CD14-positive monocyte (primary cell): ENCODE data around the gene SPINK1. TPM values are rescaled to one million over a fixed set of nuclear protein-coding genes. Genes with fewer than 3 reads are reported as not detected.

Source experiments
- DNase-seq, 3 donors: peaks; one replicate each; pipeline ENCODE4 v3.0.0-alpha.2; 2011 to 2022
- H2AFZ ChIP-seq: 2 replicates; pipeline ENCODE4 v1.6.0; 2012; ENCODE audit warnings: mild to moderate bottlenecking, low read depth, low read length, inconsistent platforms; ENCODE audit not compliant: insufficient read depth, poor library complexity, severe bottlenecking
- H3K27ac ChIP-seq, 2 donors: 1 replicate in 1 of 2; 2 replicates in 1 of 2; pipeline ENCODE4 v1.5.1; 2012 to 2013; ENCODE audit warnings: low read length in 2 of 2, control low read depth in 1 of 2, inconsistent platforms in 1 of 2, low read depth in 1 of 2, mild to moderate bottlenecking in 1 of 2
- H3K27me3 ChIP-seq, 2 donors: one replicate each; pipeline versions ENCODE4 v1.6.0 to v1.6.1; 2011 to 2013; ENCODE audit warnings: low read length in 2 of 2; ENCODE audit not compliant: control insufficient read depth in 2 of 2, insufficient read depth in 2 of 2
- H3K36me3 ChIP-seq, 2 donors: replicated peaks in 1 of 2; 1 replicate in 1 of 2; 2 replicates in 1 of 2; pipeline versions ENCODE4 v1.5.1 to v1.6.1; 2012 to 2013; ENCODE audit warnings: low read length in 2 of 2, control low read depth in 1 of 2, inconsistent platforms in 1 of 2, mild to moderate bottlenecking in 1 of 2; ENCODE audit not compliant: insufficient read depth in 2 of 2, control insufficient read depth in 1 of 2
- H3K4me1 ChIP-seq, 2 donors: 1 replicate in 1 of 2; 2 replicates in 1 of 2; pipeline versions ENCODE4 v1.5.1 to v1.6.1; 2012 to 2013; ENCODE audit warnings: low read length in 2 of 2, control low read depth in 1 of 2, inconsistent platforms in 1 of 2, mild to moderate bottlenecking in 1 of 2, moderate library complexity in 1 of 2; ENCODE audit not compliant: insufficient read depth in 2 of 2, control insufficient read depth in 1 of 2
- H3K4me2 ChIP-seq: replicated peaks from 2 replicates; pipeline ENCODE3; 2012; ENCODE audit warnings: low read length, moderate library complexity, mild to moderate bottlenecking; ENCODE audit not compliant: poor library complexity, severe bottlenecking; ENCODE audit errors: extremely low read depth
- H3K4me3 ChIP-seq, 3 experiments: fragments of 200-600 bp in 1 of 3; sonication (generic) in 1 of 3; replicated peaks in 1 of 3; 1 replicate in 2 of 3; 2 replicates in 1 of 3; pipeline ENCODE4 v1.5.1; 2011 to 2013; ENCODE audit warnings: low read length in 3 of 3, mild to moderate bottlenecking in 3 of 3, control low read depth in 2 of 3, low read depth in 2 of 3, inconsistent platforms in 1 of 3, moderate library complexity in 1 of 3
- H3K79me2 ChIP-seq: 2 replicates; pipeline ENCODE4 v1.6.0; 2012; ENCODE audit warnings: mild to moderate bottlenecking, control low read depth, inconsistent platforms, low read length, moderate library complexity; ENCODE audit not compliant: insufficient read depth
- H3K9ac ChIP-seq: 2 replicates; pipeline ENCODE4 v1.6.0; 2017; ENCODE audit warnings: low read length, mild to moderate bottlenecking; ENCODE audit not compliant: insufficient read depth, poor library complexity, severe bottlenecking
- H3K9me3 ChIP-seq, 2 donors: replicated peaks in 1 of 2; 1 replicate in 1 of 2; 2 replicates in 1 of 2; pipeline versions ENCODE4 v1.5.1 to v1.6.1; 2012 to 2013; ENCODE audit warnings: low read length in 2 of 2, control low read depth in 1 of 2; ENCODE audit not compliant: control insufficient read depth in 1 of 2, insufficient read depth in 1 of 2
- H4K20me1 ChIP-seq: 2 replicates; pipeline ENCODE4 v1.6.0; 2012; ENCODE audit warnings: mild to moderate bottlenecking, low read length, control low read depth, moderate library complexity; ENCODE audit not compliant: insufficient read depth
- H3K27ac Mint-ChIP-seq, 7 donors: one replicate each; pipeline ENCODE4 v1.8.0; 2020; ENCODE audit warnings: mild to moderate bottlenecking in 7 of 7, mixed read lengths in 7 of 7, moderate library complexity in 6 of 7, inconsistent platforms in 2 of 7
- H3K27me3 Mint-ChIP-seq, 3 donors: one replicate each; pipeline ENCODE4 v1.8.0; 2021 to 2022; ENCODE audit warnings: low read depth in 3 of 3, mild to moderate bottlenecking in 3 of 3, mixed read lengths in 3 of 3, moderate library complexity in 3 of 3, inconsistent platforms in 1 of 3
- H3K36me3 Mint-ChIP-seq, 2 donors: one replicate each; pipeline ENCODE4 v1.8.0; 2020; ENCODE audit warnings: mixed read lengths in 2 of 2, inconsistent platforms in 1 of 2, mild to moderate bottlenecking in 1 of 2
- H3K4me1 Mint-ChIP-seq: one replicate; pipeline ENCODE4 v1.8.0; 2020; ENCODE audit warnings: mild to moderate bottlenecking, mixed read lengths
- H3K4me3 Mint-ChIP-seq, 2 donors: one replicate each; pipeline ENCODE4 v1.8.0; 2020; ENCODE audit warnings: mild to moderate bottlenecking in 2 of 2, mixed read lengths in 2 of 2, moderate library complexity in 1 of 2
- H3K9me3 Mint-ChIP-seq, 7 donors: one replicate each; pipeline ENCODE4 v1.8.0; 2020 to 2022; ENCODE audit warnings: mixed read lengths in 7 of 7, mild to moderate bottlenecking in 6 of 7, moderate library complexity in 6 of 7, inconsistent platforms in 2 of 7
- CTCF ChIP-seq: fragments of 200-600 bp; IDR thresholded peaks from one replicate; pipeline ENCODE4 v1.8.0; 2022; ENCODE audit warnings: antibody characterized with exemption, mild to moderate bottlenecking
- WGBS: methylation state at CpG from one replicate; pipeline ENCODE4 v1.1.5; 2013; ENCODE audit warnings: missing lambda C conversion rate; ENCODE audit not compliant: insufficient coverage; 5-methylcytosine and 5-hydroxymethylcytosine counted together
- intact Hi-C, 2 donors: fragments of 100-400 bp; cut with micrococcal nuclease; formaldehyde crosslinking; loops; one replicate each; pipeline versions ENCODE4 v1.15.0 to v1.15.1; 2023
- polyA plus RNA-seq, 3 donors: library from polyadenylated mRNA; depleted of rRNA in 1 of 3; unstranded in 2 of 3; stranded (reverse) in 1 of 3; fragments of 300-500 nt in 2 of 3; fragments of >200 nt in 1 of 3; fragmentation: Illumina TruSeq in 2 of 3; gene quantifications; 1 replicate in 2 of 3; 2 replicates in 1 of 3; pipeline ENCODE4 v1.2.3, GENCODE V29; 2012 to 2021

The SPINK1 gene
- polyA plus RNA-seq, 3 donors: not detected

DNA sequence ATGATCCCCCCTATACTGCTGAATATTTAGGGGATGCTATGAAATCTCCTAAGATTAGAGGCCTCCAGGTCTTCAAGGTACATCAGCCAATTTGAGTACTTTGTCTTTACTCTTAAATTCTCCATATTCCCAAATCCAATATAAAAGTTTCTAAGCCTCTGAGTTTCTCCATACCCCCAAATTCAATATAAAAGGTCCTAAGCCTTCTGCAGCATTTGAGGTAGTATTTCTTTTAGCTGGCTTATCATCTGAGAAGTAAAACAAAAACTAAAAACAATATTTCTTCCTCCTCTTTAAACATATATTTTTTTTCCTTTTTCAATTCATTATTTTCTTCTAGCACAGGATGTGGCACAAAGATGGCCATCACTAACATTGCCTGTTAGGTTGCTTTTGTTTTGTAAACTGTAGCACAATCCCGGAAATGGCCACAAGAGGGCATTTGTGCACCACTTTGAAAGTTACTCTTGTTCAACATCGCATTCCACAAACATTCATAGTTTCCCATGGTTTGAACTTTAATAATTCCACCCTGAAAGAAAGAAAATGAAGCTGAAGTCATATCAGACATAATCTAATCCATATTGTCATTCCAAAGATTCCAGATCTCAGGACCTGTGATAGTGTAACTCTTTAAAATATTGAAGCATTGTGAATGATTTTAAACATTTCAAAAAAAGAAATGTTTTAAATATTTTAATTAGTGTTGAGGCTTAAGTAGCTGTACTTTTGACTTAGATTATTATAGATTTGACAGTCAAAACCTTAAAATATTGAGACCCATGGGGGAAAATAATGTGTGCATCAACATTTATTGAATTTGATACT is 26.0 kb upstream of the SPINK1 start:
- H3K27ac Mint-ChIP-seq: no peak overlapping the region
- H3K4me1 ChIP-seq: peaks cover 0 to 5% of the 10 kb centered on the region in 2 donors
- no peaks in the 10 kb centered on the region for H3K27me3 ChIP-seq
- H3K9ac ChIP-seq: no peak overlapping the region
- H3K36me3 ChIP-seq: no peaks in the 10 kb centered on the region
- H3K27me3 Mint-ChIP-seq: no peaks in the 10 kb centered on the region
- DNase-seq: peak; percentile 32 to 50 (median 37)
- intact Hi-C loops: loop anchor here in 1 of 2 donors (10.0 kb wide), 1 partner anchor 77 kb away; no protein-coding TSS in a partner anchor
- no peaks in the 10 kb centered on the region for H3K9me3 Mint-ChIP-seq
- WGBS: 0% methylated on average over 2 of the region's 2 CpGs
- peak; percentile 90 for TF ChIP-seq CTCF
- no peaks in the 10 kb centered on the region for H3K79me2 ChIP-seq
- H3K4me3 Mint-ChIP-seq: no peak overlapping the region
- no peaks in the 10 kb centered on the region for H3K9me3 ChIP-seq
- H3K27ac ChIP-seq: no peak overlapping the region
- H3K36me3 Mint-ChIP-seq: no peaks in the 10 kb centered on the region
- no peak overlapping the region for H3K4me3 ChIP-seq
- H2AFZ ChIP-seq: no peak overlapping the region
- peaks cover 21% of the 10 kb centered on the region for H3K4me1 Mint-ChIP-seq
- H4K20me1 ChIP-seq: no peaks in the 10 kb centered on the region
- no peak overlapping the region for H3K4me2 ChIP-seq

DNA sequence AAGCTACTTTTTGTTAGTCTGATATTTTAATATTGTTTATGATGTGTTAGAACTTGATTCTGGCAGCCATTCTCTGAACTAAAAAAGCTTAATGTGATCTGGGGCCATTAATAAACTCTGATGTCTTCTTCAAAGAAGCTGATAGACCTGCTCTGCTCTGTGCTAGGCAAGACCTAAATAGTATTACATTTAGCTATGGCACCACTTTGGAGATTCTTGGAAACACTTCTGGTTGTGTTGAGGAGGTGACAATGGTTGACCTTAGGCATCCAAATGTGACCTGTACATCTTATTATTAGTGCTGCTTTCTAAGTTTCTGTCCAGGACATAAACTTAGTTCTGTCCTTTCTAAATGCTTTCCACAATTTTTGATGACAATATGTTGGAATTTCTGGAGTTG is 25.3 kb upstream of the SPINK1 start:
- H3K79me2 ChIP-seq: no peaks in the 10 kb centered on the region
- no peaks in the 10 kb centered on the region for H3K36me3 ChIP-seq
- H4K20me1 ChIP-seq: no peaks in the 10 kb centered on the region
- H3K4me3 Mint-ChIP-seq: no peak overlapping the region
- no peak for TF ChIP-seq CTCF
- H3K27ac ChIP-seq: no peak overlapping the region
- H3K4me3 ChIP-seq: no peak overlapping the region
- H3K27ac Mint-ChIP-seq: no peak overlapping the region
- H2AFZ ChIP-seq: no peak overlapping the region
- no peaks in the 10 kb centered on the region for H3K27me3 ChIP-seq
- no peaks in the 10 kb centered on the region for H3K9me3 ChIP-seq
- H3K27me3 Mint-ChIP-seq: no peaks in the 10 kb centered on the region
- H3K36me3 Mint-ChIP-seq: no peaks in the 10 kb centered on the region
- H3K4me1 Mint-ChIP-seq: peaks cover 21% of the 10 kb centered on the region
- no peaks in the 10 kb centered on the region for H3K9me3 Mint-ChIP-seq
- DNase-seq: no peak
- no peak overlapping the region for H3K9ac ChIP-seq
- peaks cover 0 to 5% of the 10 kb centered on the region in 2 donors for H3K4me1 ChIP-seq
- intact Hi-C loops: loop anchor here in 1 of 2 donors (10.0 kb wide), 1 partner anchor 78 kb away; no protein-coding TSS in a partner anchor
- no peak overlapping the region for H3K4me2 ChIP-seq
